Measurements from ENCODE around the gene MISP. TPM values are rescaled to one million over a fixed set of nuclear protein-coding genes. Genes with fewer than 3 reads are reported as not detected.
A peak's percentile ranks its signal among the peaks of the same experiment; 100 is the strongest.

Gene MISP
- total RNA-seq, 4 donors from 2014 or later: 0.11 to 1.3 (median 1.0) TPM; not detected in 1

GRCh38 chr19:772730-773436 lies 22.0 kb downstream of the MISP start:
- intact Hi-C loops (cut with DNase I): loop anchor here (5.0 to 10.0 kb wide), 2 partner anchors 82 to 149 kb away; partner anchors contain the start of genes CFD and ELANE
- Histone ChIP-seq H3K4me1 (peaks cover 0 to 16% (median 0%) of the 10 kb centered on the region in 3 donors), H3K4me3 (no peak overlapping the region), H3K27ac (no peak overlapping the region), H3K27me3 (peaks cover 0 to 5% (median 0%) of the 10 kb centered on the region in 4 donors), H3K36me3 (no peaks in the 10 kb centered on the region), H3K9me3 (no peaks in the 10 kb centered on the region)
- DNase-seq: no peak
- WGBS, 2 donors: 63 to 86% methylated on average over 1 to 11 of the region's 18 CpGs
- TF ChIP-seq CTCF (IDR thresholded peaks at IDR 0.05) (no peak), POLR2A (IDR thresholded peaks at IDR 0.05) (no peak)

GRCh38 chr19:776549-776948 lies 25.6 kb downstream of the MISP start:
- TF ChIP-seq POLR2A (IDR thresholded peaks at IDR 0.05): no peak
- TF ChIP-seq CTCF (IDR thresholded peaks at IDR 0.05): no peak
- DNase-seq: no peak
- no peaks in the 10 kb centered on the region for H3K27me3 ChIP-seq
- H3K4me1 ChIP-seq: peaks cover 0 to 18% (median 7%) of the 10 kb centered on the region in 3 donors
- H3K27ac ChIP-seq: no peak overlapping the region
- no peaks in the 10 kb centered on the region for H3K36me3 ChIP-seq
- H3K9me3 ChIP-seq: no peaks in the 10 kb centered on the region
- intact Hi-C loops (cut with DNase I): loop anchor here (10.0 kb wide), 1 partner anchor 78 kb away; the partner anchor contains the start of genes CFD and ELANE
- WGBS, 2 donors: 42 to 60% methylated on average over 8 to 10 of the region's 18 CpGs
- H3K4me3 ChIP-seq: no peak overlapping the region

GRCh38 chr19:778910-779653 lies 28.2 kb downstream of the MISP start:
- intact Hi-C loops (cut with DNase I): loop anchor here (10.0 kb wide), 1 partner anchor 76 kb away; the partner anchor contains the start of genes CFD and ELANE
- peak overlapping the region in 3 of 4 donors; percentile 3 to 37 (median 13) for H3K4me3 ChIP-seq

GRCh38 chr19:780935-781334 lies 30.0 kb downstream of the MISP start:
- peaks cover 15 to 53% (median 20%) of the 10 kb centered on the region in 3 donors for H3K4me1 ChIP-seq
- intact Hi-C loops (cut with DNase I): no loop called here
- no peak overlapping the region for H3K27ac ChIP-seq
- DNase-seq: no peak
- H3K4me3 ChIP-seq: no peak overlapping the region
- peaks cover 0 to 8% (median 0%) of the 10 kb centered on the region in 4 donors for H3K27me3 ChIP-seq
- H3K9me3 ChIP-seq: no peaks in the 10 kb centered on the region
- TF ChIP-seq POLR2A (IDR thresholded peaks at IDR 0.05) (no peak), CTCF (IDR thresholded peaks at IDR 0.05) (no peak)
- 100% methylated on average over 1 of the region's 15 CpGs; no CpG with 5 or more reads in 1 of the 2 donors for WGBS, 2 donors
- no peaks in the 10 kb centered on the region for H3K36me3 ChIP-seq

More at GRCh38 chr19:778910-779653, 28.2 kb downstream of the MISP start:
- no peak for DNase-seq
- Histone ChIP-seq H3K9me3 (no peaks in the 10 kb centered on the region), H3K27me3 (peaks cover 0 to 8% (median 0%) of the 10 kb centered on the region in 4 donors), H3K27ac (peak overlapping the region; percentile 68 to 87 (median 81)), H3K4me1 (peaks cover 15 to 44% (median 19%) of the 10 kb centered on the region in 3 donors), H3K36me3 (no peaks in the 10 kb centered on the region)
- TF ChIP-seq POLR2A (IDR thresholded peaks at IDR 0.05) (no peak), CTCF (IDR thresholded peaks at IDR 0.05) (peak in 1 of 6 experiments; percentile 4)
- WGBS, 2 donors: 31 to 45% methylated on average over 22 to 23 of the region's 36 CpGs
